ENCODE measurements around the gene NPR3.

Gene NPR3

GRCh38 chr5:32779754-32780415 is 68.8 kb downstream of the NPR3 start:
- H3K36me3 ChIP-seq (ENCODE audit: control insufficient read depth, insufficient read depth, low read length), result no peaks in the 10 kb centered on the region
- H3K27ac ChIP-seq (ENCODE audit: low read length), result no peak overlapping the region
- DNase-seq (ENCODE audit: low read depth, low spot score), result no peak
- H3K4me3 ChIP-seq (ENCODE audit: low read length), result no peak overlapping the region
- no CpG with 5 or more reads among the region's 5 CpGs for WGBS (ENCODE audit: insufficient coverage, insufficient read length)
- H3K9me3 ChIP-seq (ENCODE audit: control insufficient read depth, insufficient read depth, low read length), result no peaks in the 10 kb centered on the region
- H3K27me3 ChIP-seq (ENCODE audit: control insufficient read depth, insufficient read depth, low read length), result no peaks in the 10 kb centered on the region
- no peaks in the 10 kb centered on the region for H3K4me1 ChIP-seq (ENCODE audit: control insufficient read depth, insufficient read depth, low read length)

- no CpG with 5 or more reads among the region's 10 CpGs for WGBS (ENCODE audit: insufficient coverage, insufficient read length)
- H3K36me3 ChIP-seq (ENCODE audit: control insufficient read depth, insufficient read depth, low read length), result no peaks in the 10 kb centered on the region
- no peaks in the 10 kb centered on the region for H3K9me3 ChIP-seq (ENCODE audit: control insufficient read depth, insufficient read depth, low read length)
- no peak for DNase-seq (ENCODE audit: low read depth, low spot score)
- no peak overlapping the region for H3K4me3 ChIP-seq (ENCODE audit: low read length)
- H3K27ac ChIP-seq (ENCODE audit: low read length), result no peak overlapping the region
- H3K4me1 ChIP-seq (ENCODE audit: control insufficient read depth, insufficient read depth, low read length), result no peaks in the 10 kb centered on the region
- H3K27me3 ChIP-seq (ENCODE audit: control insufficient read depth, insufficient read depth, low read length), result no peaks in the 10 kb centered on the region
Observed at GRCh38 chr5:32780508-32780919, 69.4 kb downstream of the NPR3 start.

GRCh38 chr5:32783661-32784060 is 72.5 kb downstream of the NPR3 start:
- no CpG with 5 or more reads among the region's 4 CpGs for WGBS (ENCODE audit: insufficient coverage, insufficient read length)
- Histone ChIP-seq H3K4me1 (ENCODE audit: control insufficient read depth, insufficient read depth, low read length) (no peaks in the 10 kb centered on the region), H3K27me3 (ENCODE audit: control insufficient read depth, insufficient read depth, low read length) (no peaks in the 10 kb centered on the region), H3K9me3 (ENCODE audit: control insufficient read depth, insufficient read depth, low read length) (no peaks in the 10 kb centered on the region), H3K27ac (ENCODE audit: low read length) (no peak overlapping the region), H3K4me3 (ENCODE audit: low read length) (no peak overlapping the region), H3K36me3 (ENCODE audit: control insufficient read depth, insufficient read depth, low read length) (no peaks in the 10 kb centered on the region)
- DNase-seq (ENCODE audit: low read depth, low spot score), result no peak

- no peaks in the 10 kb centered on the region for H3K27me3 ChIP-seq (ENCODE audit: control insufficient read depth, insufficient read depth, low read length)
- no peaks in the 10 kb centered on the region for H3K4me1 ChIP-seq (ENCODE audit: control insufficient read depth, insufficient read depth, low read length)
- WGBS (ENCODE audit: insufficient coverage, insufficient read length), result no CpG with 5 or more reads among the region's 3 CpGs
- no peaks in the 10 kb centered on the region for H3K9me3 ChIP-seq (ENCODE audit: control insufficient read depth, insufficient read depth, low read length)
- no peak for DNase-seq (ENCODE audit: low read depth, low spot score)
- H3K4me3 ChIP-seq (ENCODE audit: low read length), result no peak overlapping the region
- H3K36me3 ChIP-seq (ENCODE audit: control insufficient read depth, insufficient read depth, low read length), result no peaks in the 10 kb centered on the region
- no peak overlapping the region for H3K27ac ChIP-seq (ENCODE audit: low read length)
Observed at GRCh38 chr5:32785611-32786254, 74.6 kb downstream of the NPR3 start.

- Histone ChIP-seq H3K4me3 (ENCODE audit: low read length) (no peak overlapping the region), H3K36me3 (ENCODE audit: control insufficient read depth, insufficient read depth, low read length) (no peaks in the 10 kb centered on the region), H3K27ac (ENCODE audit: low read length) (no peak overlapping the region), H3K27me3 (ENCODE audit: control insufficient read depth, insufficient read depth, low read length) (no peaks in the 10 kb centered on the region), H3K9me3 (ENCODE audit: control insufficient read depth, insufficient read depth, low read length) (no peaks in the 10 kb centered on the region), H3K4me1 (ENCODE audit: control insufficient read depth, insufficient read depth, low read length) (no peaks in the 10 kb centered on the region)
- WGBS (ENCODE audit: insufficient coverage, insufficient read length), result no CpG with 5 or more reads among the region's 4 CpGs
- no peak for DNase-seq (ENCODE audit: low read depth, low spot score)
Observed at GRCh38 chr5:32786311-32786710, 75.2 kb downstream of the NPR3 start.

GRCh38 chr5:32790411-32790951 is 79.4 kb downstream of the NPR3 start:
- H3K27me3 ChIP-seq (ENCODE audit: control insufficient read depth, insufficient read depth, low read length), result no peaks in the 10 kb centered on the region
- H3K27ac ChIP-seq (ENCODE audit: low read length), result no peak overlapping the region
- H3K9me3 ChIP-seq (ENCODE audit: control insufficient read depth, insufficient read depth, low read length), result no peaks in the 10 kb centered on the region; the same call in 1 of the 2 replicates
- no peak overlapping the region for H3K4me3 ChIP-seq (ENCODE audit: low read length)
- no CpG with 5 or more reads among the region's 2 CpGs for WGBS (ENCODE audit: insufficient coverage, insufficient read length)
- no peaks in the 10 kb centered on the region for H3K36me3 ChIP-seq (ENCODE audit: control insufficient read depth, insufficient read depth, low read length)
- DNase-seq (ENCODE audit: low read depth, low spot score), result no peak
- no peaks in the 10 kb centered on the region for H3K4me1 ChIP-seq (ENCODE audit: control insufficient read depth, insufficient read depth, low read length)

- Histone ChIP-seq H3K27ac (ENCODE audit: low read length) (no peak overlapping the region), H3K4me1 (ENCODE audit: control insufficient read depth, insufficient read depth, low read length) (no peaks in the 10 kb centered on the region), H3K9me3 (ENCODE audit: control insufficient read depth, insufficient read depth, low read length) (no peaks in the 10 kb centered on the region; the same call in 1 of the 2 replicates), H3K36me3 (ENCODE audit: control insufficient read depth, insufficient read depth, low read length) (no peaks in the 10 kb centered on the region), H3K4me3 (ENCODE audit: low read length) (no peak overlapping the region), H3K27me3 (ENCODE audit: control insufficient read depth, insufficient read depth, low read length) (no peaks in the 10 kb centered on the region)
- no peak for DNase-seq (ENCODE audit: low read depth, low spot score)
- WGBS (ENCODE audit: insufficient coverage, insufficient read length), result no CpG with 5 or more reads among the region's 9 CpGs
Observed at GRCh38 chr5:32791536-32792243, 80.6 kb downstream of the NPR3 start.

- Histone ChIP-seq H3K27me3 (ENCODE audit: control insufficient read depth, insufficient read depth, low read length) (no peaks in the 10 kb centered on the region), H3K9me3 (ENCODE audit: control insufficient read depth, insufficient read depth, low read length) (no peaks in the 10 kb centered on the region; the same call in 1 of the 2 replicates), H3K27ac (ENCODE audit: low read length) (no peak overlapping the region), H3K4me1 (ENCODE audit: control insufficient read depth, insufficient read depth, low read length) (no peaks in the 10 kb centered on the region), H3K36me3 (ENCODE audit: control insufficient read depth, insufficient read depth, low read length) (no peaks in the 10 kb centered on the region), H3K4me3 (ENCODE audit: low read length) (no peak overlapping the region)
- no peak for DNase-seq (ENCODE audit: low read depth, low spot score)
- no CpG with 5 or more reads among the region's 1 CpG for WGBS (ENCODE audit: insufficient coverage, insufficient read length)
Observed at GRCh38 chr5:32794086-32794485, 83.0 kb downstream of the NPR3 start.

- DNase-seq (ENCODE audit: low read depth, low spot score), result no peak
- Histone ChIP-seq H3K27ac (ENCODE audit: low read length) (no peak overlapping the region), H3K9me3 (ENCODE audit: control insufficient read depth, insufficient read depth, low read length) (no peaks in the 10 kb centered on the region), H3K4me1 (ENCODE audit: control insufficient read depth, insufficient read depth, low read length) (no peaks in the 10 kb centered on the region), H3K4me3 (ENCODE audit: low read length) (no peak overlapping the region), H3K36me3 (ENCODE audit: control insufficient read depth, insufficient read depth, low read length) (no peaks in the 10 kb centered on the region), H3K27me3 (ENCODE audit: control insufficient read depth, insufficient read depth, low read length) (no peaks in the 10 kb centered on the region)
- no CpG with 5 or more reads among the region's 7 CpGs for WGBS (ENCODE audit: insufficient coverage, insufficient read length)
Observed at GRCh38 chr5:32802764-32803163, 91.6 kb downstream of the NPR3 start.

- WGBS (ENCODE audit: insufficient coverage, insufficient read length), result no CpG with 5 or more reads among the region's 3 CpGs
- Histone ChIP-seq H3K4me3 (ENCODE audit: low read length) (no peak overlapping the region), H3K27ac (ENCODE audit: low read length) (no peak overlapping the region), H3K4me1 (ENCODE audit: control insufficient read depth, insufficient read depth, low read length) (no peaks in the 10 kb centered on the region), H3K36me3 (ENCODE audit: control insufficient read depth, insufficient read depth, low read length) (no peaks in the 10 kb centered on the region), H3K9me3 (ENCODE audit: control insufficient read depth, insufficient read depth, low read length) (no peaks in the 10 kb centered on the region), H3K27me3 (ENCODE audit: control insufficient read depth, insufficient read depth, low read length) (no peaks in the 10 kb centered on the region)
- DNase-seq (ENCODE audit: low read depth, low spot score), result no peak
Observed at GRCh38 chr5:32803656-32804055, 92.5 kb downstream of the NPR3 start.
